Vagina (tissue), 2 donors: Measurements from ENCODE around the gene TSPAN12.

Experiments
- POLR2A ChIP-seq, 2 donors: fragments of 450-650 bp; IDR thresholded peaks; one replicate each; pipeline ENCODE4 v1.6.1; 2017; ENCODE audit warnings: antibody characterized with exemption in 2 of 2, mild to moderate bottlenecking in 2 of 2, moderate library complexity in 2 of 2
- POLR2AphosphoS5 ChIP-seq, 2 donors: sonication (generic); formaldehyde crosslinking; IDR thresholded peaks; one replicate each; pipeline ENCODE4 v1.9.0; 2017; ENCODE audit warnings: antibody characterized with exemption in 2 of 2, mild to moderate bottlenecking in 2 of 2, low read depth in 1 of 2; ENCODE audit not compliant: insufficient read depth in 1 of 2
- TF ChIP-seq, protein P1 (sequence below), 3 experiments: fragments of 450-650 bp in 2 of 3; fragments of 200-600 bp in 1 of 3; sonication (generic) in 1 of 3; IDR thresholded peaks; one replicate each; pipeline ENCODE4 v1.5.1; 2017 to 2019; ENCODE audit warnings: antibody characterized with exemption in 3 of 3, mild to moderate bottlenecking in 2 of 3, moderate library complexity in 2 of 3

DNA sequence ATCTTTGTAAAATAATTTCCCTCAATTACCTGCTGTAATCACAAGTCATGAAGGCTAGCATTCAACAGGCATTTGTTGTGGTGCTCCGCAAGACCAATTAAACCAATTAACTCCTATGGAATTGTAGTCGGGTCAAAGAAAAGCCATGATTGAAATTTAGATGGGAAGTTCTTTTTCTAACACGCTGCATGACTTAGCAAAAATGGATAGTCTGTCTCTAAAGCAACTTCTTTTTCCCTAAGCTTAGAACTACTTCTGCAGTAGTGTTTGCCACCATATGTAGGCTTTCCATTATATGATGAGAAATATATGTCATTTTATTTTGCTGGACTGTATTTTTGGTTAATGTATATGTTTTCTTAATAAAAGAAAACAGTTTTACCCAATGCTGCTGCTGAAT lies 119.1 kb downstream of the TSPAN12 start:
- TF ChIP-seq POLR2A (IDR thresholded peaks at IDR 0.05) (no peak), POLR2AphosphoS5 (IDR thresholded peaks at IDR 0.05; ENCODE audit: insufficient read depth in 1 of 2, low read depth in 1 of 2) (no peak)
- TF ChIP-seq, protein P1, sequence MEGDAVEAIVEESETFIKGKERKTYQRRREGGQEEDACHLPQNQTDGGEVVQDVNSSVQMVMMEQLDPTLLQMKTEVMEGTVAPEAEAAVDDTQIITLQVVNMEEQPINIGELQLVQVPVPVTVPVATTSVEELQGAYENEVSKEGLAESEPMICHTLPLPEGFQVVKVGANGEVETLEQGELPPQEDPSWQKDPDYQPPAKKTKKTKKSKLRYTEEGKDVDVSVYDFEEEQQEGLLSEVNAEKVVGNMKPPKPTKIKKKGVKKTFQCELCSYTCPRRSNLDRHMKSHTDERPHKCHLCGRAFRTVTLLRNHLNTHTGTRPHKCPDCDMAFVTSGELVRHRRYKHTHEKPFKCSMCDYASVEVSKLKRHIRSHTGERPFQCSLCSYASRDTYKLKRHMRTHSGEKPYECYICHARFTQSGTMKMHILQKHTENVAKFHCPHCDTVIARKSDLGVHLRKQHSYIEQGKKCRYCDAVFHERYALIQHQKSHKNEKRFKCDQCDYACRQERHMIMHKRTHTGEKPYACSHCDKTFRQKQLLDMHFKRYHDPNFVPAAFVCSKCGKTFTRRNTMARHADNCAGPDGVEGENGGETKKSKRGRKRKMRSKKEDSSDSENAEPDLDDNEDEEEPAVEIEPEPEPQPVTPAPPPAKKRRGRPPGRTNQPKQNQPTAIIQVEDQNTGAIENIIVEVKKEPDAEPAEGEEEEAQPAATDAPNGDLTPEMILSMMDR (IDR thresholded peaks at IDR 0.05): no peak
